ENCODE data around the gene C16orf74. TPM values are rescaled to one million over a fixed set of nuclear protein-coding genes. Genes with fewer than 3 reads are reported as not detected.

Gene C16orf74
- polyA plus RNA-seq, 1 experiment = 3.2 TPM

GRCh38 chr16:85683363-85683762, 67.5 kb downstream of the C16orf74 start:
- no peak for TF ChIP-seq CTCF (IDR thresholded peaks at IDR 0.05; ENCODE audit: low read depth, low read length)
- Histone ChIP-seq H3K4me3 (ENCODE audit: low read depth, low read length) (no peak overlapping the region), H3K9me3 (ENCODE audit: control insufficient read depth, insufficient read depth, low read length) (no peaks in the 10 kb centered on the region), H3K27ac (ENCODE audit: low read depth, low read length) (no peak overlapping the region), H3K27me3 (ENCODE audit: control insufficient read depth, insufficient read depth, low read length) (no peaks in the 10 kb centered on the region)
- ChIA-PET CTCF (interaction anchor here (1.4 to 1.6 kb wide), 2 partner anchors 9 to 34 kb away, joined by 4 to 5 read pairs; no protein-coding TSS in a partner anchor), POLR2A (no interaction called here)
- no peak for DNase-seq (ENCODE audit: low read depth, low spot score)

- Histone ChIP-seq H3K27ac (ENCODE audit: low read depth, low read length) (no peak overlapping the region), H3K27me3 (ENCODE audit: control insufficient read depth, insufficient read depth, low read length) (no peaks in the 10 kb centered on the region), H3K9me3 (ENCODE audit: control insufficient read depth, insufficient read depth, low read length) (no peaks in the 10 kb centered on the region), H3K4me3 (ENCODE audit: low read depth, low read length) (no peak overlapping the region)
- ChIA-PET CTCF (interaction anchor here (1.2 to 1.4 kb wide), 2 partner anchors 8 to 35 kb away, joined by 3 to 4 read pairs; no protein-coding TSS in a partner anchor), POLR2A (no interaction called here)
- no peak for DNase-seq (ENCODE audit: low read depth, low spot score)
- TF ChIP-seq CTCF (IDR thresholded peaks at IDR 0.05; ENCODE audit: low read depth, low read length) = no peak
Observed at GRCh38 chr16:85682516-85682915, 68.4 kb downstream of the C16orf74 start.

- no peak for TF ChIP-seq CTCF (IDR thresholded peaks at IDR 0.05; ENCODE audit: low read depth, low read length)
- no peak overlapping the region for H3K27ac ChIP-seq (ENCODE audit: low read depth, low read length)
- ChIA-PET CTCF (interaction anchor here (1.0 kb wide), 1 partner anchor 22 kb away, joined by 3 read pairs; no protein-coding TSS in a partner anchor), POLR2A (no interaction called here)
- no peak overlapping the region for H3K4me3 ChIP-seq (ENCODE audit: low read depth, low read length)
- H3K27me3 ChIP-seq (ENCODE audit: control insufficient read depth, insufficient read depth, low read length) = no peaks in the 10 kb centered on the region
- DNase-seq (ENCODE audit: low read depth, low spot score) = no peak
- H3K9me3 ChIP-seq (ENCODE audit: control insufficient read depth, insufficient read depth, low read length) = no peaks in the 10 kb centered on the region
Observed at GRCh38 chr16:85681255-85681654, 69.6 kb downstream of the C16orf74 start.

- no peak overlapping the region for H3K4me3 ChIP-seq (ENCODE audit: low read depth, low read length)
- ChIA-PET CTCF (interaction anchor here (1.0 to 1.3 kb wide), 2 partner anchors 21 to 37 kb away, joined by 3 read pairs; no protein-coding TSS in a partner anchor), POLR2A (no interaction called here)
- H3K27me3 ChIP-seq (ENCODE audit: control insufficient read depth, insufficient read depth, low read length) = no peaks in the 10 kb centered on the region
- H3K27ac ChIP-seq (ENCODE audit: low read depth, low read length) = no peak overlapping the region
- no peak for DNase-seq (ENCODE audit: low read depth, low spot score)
- TF ChIP-seq CTCF (IDR thresholded peaks at IDR 0.05; ENCODE audit: low read depth, low read length) = no peak
- H3K9me3 ChIP-seq (ENCODE audit: control insufficient read depth, insufficient read depth, low read length) = no peaks in the 10 kb centered on the region
Observed at GRCh38 chr16:85680352-85680944, 70.4 kb downstream of the C16orf74 start.

GRCh38 chr16:85679870-85680269, 71.0 kb downstream of the C16orf74 start:
- no peak for DNase-seq (ENCODE audit: low read depth, low spot score)
- Histone ChIP-seq H3K27me3 (ENCODE audit: control insufficient read depth, insufficient read depth, low read length) (no peaks in the 10 kb centered on the region), H3K9me3 (ENCODE audit: control insufficient read depth, insufficient read depth, low read length) (no peaks in the 10 kb centered on the region), H3K4me3 (ENCODE audit: low read depth, low read length) (no peak overlapping the region), H3K27ac (ENCODE audit: low read depth, low read length) (no peak overlapping the region)
- no peak for TF ChIP-seq CTCF (IDR thresholded peaks at IDR 0.05; ENCODE audit: low read depth, low read length)
- ChIA-PET CTCF (interaction anchor here (1.3 kb wide), 1 partner anchor 38 kb away, joined by 3 read pairs; no protein-coding TSS in a partner anchor), POLR2A (no interaction called here)
